ENCODE data around the gene EEF1A2.

- TF ChIP-seq, protein P1, sequence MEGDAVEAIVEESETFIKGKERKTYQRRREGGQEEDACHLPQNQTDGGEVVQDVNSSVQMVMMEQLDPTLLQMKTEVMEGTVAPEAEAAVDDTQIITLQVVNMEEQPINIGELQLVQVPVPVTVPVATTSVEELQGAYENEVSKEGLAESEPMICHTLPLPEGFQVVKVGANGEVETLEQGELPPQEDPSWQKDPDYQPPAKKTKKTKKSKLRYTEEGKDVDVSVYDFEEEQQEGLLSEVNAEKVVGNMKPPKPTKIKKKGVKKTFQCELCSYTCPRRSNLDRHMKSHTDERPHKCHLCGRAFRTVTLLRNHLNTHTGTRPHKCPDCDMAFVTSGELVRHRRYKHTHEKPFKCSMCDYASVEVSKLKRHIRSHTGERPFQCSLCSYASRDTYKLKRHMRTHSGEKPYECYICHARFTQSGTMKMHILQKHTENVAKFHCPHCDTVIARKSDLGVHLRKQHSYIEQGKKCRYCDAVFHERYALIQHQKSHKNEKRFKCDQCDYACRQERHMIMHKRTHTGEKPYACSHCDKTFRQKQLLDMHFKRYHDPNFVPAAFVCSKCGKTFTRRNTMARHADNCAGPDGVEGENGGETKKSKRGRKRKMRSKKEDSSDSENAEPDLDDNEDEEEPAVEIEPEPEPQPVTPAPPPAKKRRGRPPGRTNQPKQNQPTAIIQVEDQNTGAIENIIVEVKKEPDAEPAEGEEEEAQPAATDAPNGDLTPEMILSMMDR (IDR thresholded peaks at IDR 0.05; ENCODE audit: low read depth, low read length, poor library complexity, severe bottlenecking) = no peak
- no peak for TF ChIP-seq EZH2phosphoT487 (IDR thresholded peaks at IDR 0.05; ENCODE audit: borderline replicate concordance, low read length)
These were observed 5.8 kb upstream of the EEF1A2 start for GRCh38 chr20:63504642-63505041.
